ENCODE data around the gene SLC17A2.

Gene SLC17A2, protein sequence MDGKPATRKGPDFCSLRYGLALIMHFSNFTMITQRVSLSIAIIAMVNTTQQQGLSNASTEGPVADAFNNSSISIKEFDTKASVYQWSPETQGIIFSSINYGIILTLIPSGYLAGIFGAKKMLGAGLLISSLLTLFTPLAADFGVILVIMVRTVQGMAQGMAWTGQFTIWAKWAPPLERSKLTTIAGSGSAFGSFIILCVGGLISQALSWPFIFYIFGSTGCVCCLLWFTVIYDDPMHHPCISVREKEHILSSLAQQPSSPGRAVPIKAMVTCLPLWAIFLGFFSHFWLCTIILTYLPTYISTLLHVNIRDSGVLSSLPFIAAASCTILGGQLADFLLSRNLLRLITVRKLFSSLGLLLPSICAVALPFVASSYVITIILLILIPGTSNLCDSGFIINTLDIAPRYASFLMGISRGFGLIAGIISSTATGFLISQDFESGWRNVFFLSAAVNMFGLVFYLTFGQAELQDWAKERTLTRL

DNA sequence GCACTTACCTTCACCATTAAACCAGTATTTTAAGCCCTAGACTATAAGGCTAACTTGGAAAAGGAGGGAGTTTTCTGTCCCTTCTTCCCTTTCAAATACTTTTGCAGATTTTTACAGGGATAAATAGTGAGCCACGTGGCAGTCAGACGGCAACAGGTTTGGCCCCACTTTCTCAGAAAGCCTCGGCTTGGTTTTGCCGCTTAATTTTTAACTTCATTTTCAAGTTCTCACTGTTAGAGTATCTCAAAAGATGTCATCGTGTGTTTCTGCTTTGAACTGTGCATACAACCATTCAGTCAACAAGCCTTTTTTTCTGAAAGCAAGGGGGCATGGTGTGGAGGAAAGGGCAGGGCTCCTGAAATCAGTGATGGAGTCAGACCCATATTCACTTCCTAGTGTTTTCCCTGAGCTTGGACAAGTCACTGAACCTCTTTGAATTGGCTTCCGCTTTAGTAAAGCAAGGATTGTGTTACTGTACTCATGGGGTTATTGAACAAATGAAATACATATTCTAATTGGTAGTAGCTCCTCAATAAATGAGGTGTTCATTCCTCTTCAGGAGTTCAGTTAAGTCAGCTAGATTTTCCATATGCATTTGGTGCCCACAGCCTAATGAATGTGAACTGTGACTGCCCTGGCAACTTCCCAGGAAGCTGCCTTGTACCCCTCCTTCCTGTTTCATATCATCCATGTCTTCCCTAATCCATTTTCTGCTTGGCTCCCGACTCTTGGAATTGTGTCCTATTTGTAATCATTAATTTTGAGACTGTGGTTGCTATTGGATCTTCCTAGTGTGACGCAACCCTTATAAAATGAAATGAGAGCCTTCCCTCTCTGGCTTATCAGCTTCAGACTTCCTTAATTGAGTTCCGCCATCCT lies at the start of gene SLC17A2:
Gene SLC17A2, minus strand, starts transcription at position 160 of the 879 bp plus-strand sequence. CDS start 4,895 bp downstream, outside the sequence.
- Histone ChIP-seq H3K27ac (ENCODE audit: low read depth, low read length) (no peak within 1 kb of the TSS), H3K36me3 (ENCODE audit: control insufficient read depth, insufficient read depth, low read length) (no peaks in the 10 kb centered on the region), H3K4me3 (ENCODE audit: low read length) (no peak within 1 kb of the TSS), H3K4me1 (ENCODE audit: control insufficient read depth, insufficient read depth, low read length) (no peaks in the 10 kb centered on the region), H3K9ac (ENCODE audit: low read length) (no peak within 1 kb of the TSS), H3K27me3 (ENCODE audit: control insufficient read depth, insufficient read depth, low read length) (no peaks in the 10 kb centered on the region)

DNA sequence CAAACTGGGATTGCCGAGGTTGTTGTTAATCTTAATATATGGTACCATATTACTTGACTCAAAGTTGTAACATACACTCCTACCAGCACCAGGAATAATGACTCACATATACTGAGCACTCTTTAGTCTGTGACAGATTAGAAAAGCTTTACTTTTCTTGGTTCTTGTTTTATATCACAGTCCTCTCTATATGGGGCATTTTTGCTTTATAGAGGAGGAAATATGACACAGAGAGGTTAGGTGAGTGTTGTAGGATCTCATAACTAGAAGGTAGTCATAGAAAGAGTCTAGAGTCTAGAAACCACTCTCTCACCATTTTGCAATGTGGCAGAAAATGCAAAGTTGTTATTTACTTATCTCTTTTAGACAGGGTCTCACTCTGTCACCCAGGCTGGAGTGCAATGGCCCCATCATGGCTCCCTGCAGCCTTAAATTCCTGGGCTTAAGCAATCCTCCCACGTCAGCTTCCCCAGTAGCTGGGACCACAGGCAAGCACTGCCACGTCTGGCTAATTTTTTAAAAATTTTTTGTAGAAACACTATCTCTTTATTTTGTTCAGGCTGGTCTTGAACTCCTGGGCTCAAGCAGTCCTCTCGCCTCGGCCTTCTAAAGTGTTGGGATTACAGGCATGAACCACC lies 45.6 kb upstream of the SLC17A2 start:
- Histone ChIP-seq H3K27me3 (ENCODE audit: control insufficient read depth, insufficient read depth, low read length) (no peaks in the 10 kb centered on the region), H3K4me3 (ENCODE audit: low read length) (no peak overlapping the region), H3K27ac (ENCODE audit: low read depth, low read length) (no peak overlapping the region), H3K4me1 (ENCODE audit: control insufficient read depth, insufficient read depth, low read length) (no peaks in the 10 kb centered on the region), H3K36me3 (ENCODE audit: control insufficient read depth, insufficient read depth, low read length) (peaks cover 37% of the 10 kb centered on the region), H3K9ac (ENCODE audit: low read length) (no peak overlapping the region)

DNA sequence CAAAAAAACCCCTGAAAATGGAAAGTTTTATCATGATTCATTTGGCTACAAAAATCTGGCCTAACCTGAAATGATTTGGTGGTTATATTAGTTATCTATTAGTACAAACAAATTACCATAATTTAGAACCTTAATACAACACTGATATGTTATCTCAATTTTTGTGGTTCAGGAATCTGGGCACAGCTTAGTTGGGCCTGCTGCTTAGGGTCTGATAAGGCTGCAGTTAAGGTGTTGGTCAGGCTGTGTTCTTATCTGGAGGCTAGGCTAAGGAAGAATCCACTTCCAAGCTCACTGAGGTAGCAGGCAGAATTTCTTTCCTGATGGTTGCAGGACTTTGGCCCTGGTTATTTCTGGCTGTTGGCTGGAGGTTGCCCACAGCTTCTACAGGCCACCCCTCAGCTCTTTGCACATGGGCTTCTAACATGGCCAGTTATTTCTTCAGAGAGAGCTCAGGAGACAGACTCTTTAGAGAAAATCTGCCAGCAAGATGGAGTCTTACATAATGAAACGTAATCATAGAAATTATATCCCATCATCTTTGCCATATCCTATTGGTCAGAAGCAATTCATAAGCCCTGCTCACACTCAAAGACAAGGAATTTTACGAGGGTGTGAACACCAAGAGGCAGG lies 43.5 kb upstream of the SLC17A2 start:
- H3K27ac ChIP-seq (ENCODE audit: low read depth, low read length) = no peak overlapping the region

DNA sequence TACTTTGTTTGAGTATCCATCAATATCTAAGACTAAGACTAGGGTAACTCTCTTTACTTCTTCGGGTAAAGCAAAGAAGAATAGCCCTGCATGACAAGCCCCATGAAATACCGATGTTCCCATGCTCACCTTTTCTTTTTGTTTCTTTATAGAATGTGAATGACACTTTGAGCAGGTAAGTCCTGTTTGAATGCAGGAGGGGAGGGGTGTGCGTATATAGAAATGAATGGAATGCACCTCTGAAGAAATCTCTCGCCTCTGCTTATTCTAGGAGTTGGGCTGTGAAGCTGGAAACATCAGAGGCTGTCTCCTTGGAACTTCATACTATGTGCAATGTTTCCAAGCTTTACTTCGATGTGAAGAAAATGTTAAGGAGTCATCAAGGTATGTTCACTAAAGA lies 42.4 kb upstream of the SLC17A2 start:
- H3K4me1 ChIP-seq (ENCODE audit: control insufficient read depth, insufficient read depth, low read length) = peaks cover 6% of the 10 kb centered on the region
- H3K36me3 ChIP-seq (ENCODE audit: control insufficient read depth, insufficient read depth, low read length) = peaks cover 42% of the 10 kb centered on the region
- no peak overlapping the region for H3K9ac ChIP-seq (ENCODE audit: low read length)
- no peak overlapping the region for H3K4me3 ChIP-seq (ENCODE audit: low read length)
- H3K27me3 ChIP-seq (ENCODE audit: control insufficient read depth, insufficient read depth, low read length) = no peaks in the 10 kb centered on the region
- no peak overlapping the region for H3K27ac ChIP-seq (ENCODE audit: low read depth, low read length)

More for the DNA sequence above, 43.5 kb upstream of the SLC17A2 start:
- Histone ChIP-seq H3K27me3 (ENCODE audit: control insufficient read depth, insufficient read depth, low read length) (no peaks in the 10 kb centered on the region), H3K9ac (ENCODE audit: low read length) (no peak overlapping the region), H3K4me1 (ENCODE audit: control insufficient read depth, insufficient read depth, low read length) (no peaks in the 10 kb centered on the region), H3K36me3 (ENCODE audit: control insufficient read depth, insufficient read depth, low read length) (peaks cover 41% of the 10 kb centered on the region), H3K4me3 (ENCODE audit: low read length) (no peak overlapping the region)

DNA sequence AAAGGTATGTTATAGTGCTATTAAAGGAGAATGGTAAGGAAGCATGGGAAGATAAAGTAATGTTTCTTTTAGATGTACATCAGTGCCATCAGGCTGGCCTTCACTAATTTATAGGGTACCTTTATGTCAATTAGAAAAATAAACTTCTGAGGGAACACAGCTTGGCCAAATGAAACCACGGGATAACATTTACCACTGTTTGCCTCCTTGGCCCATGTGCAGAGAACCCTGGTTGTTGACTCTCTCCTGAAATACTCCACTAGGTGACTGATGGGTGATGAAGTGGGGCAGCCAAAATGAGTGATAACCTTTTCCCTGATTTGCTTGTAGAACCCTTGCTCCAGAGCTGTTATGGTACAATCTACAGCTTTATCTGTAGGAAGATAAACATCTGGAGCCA lies 41.6 kb upstream of the SLC17A2 start:
- no peak overlapping the region for H3K9ac ChIP-seq (ENCODE audit: low read length)
- H3K36me3 ChIP-seq (ENCODE audit: control insufficient read depth, insufficient read depth, low read length) = peaks cover 42% of the 10 kb centered on the region
- H3K27ac ChIP-seq (ENCODE audit: low read depth, low read length) = no peak overlapping the region
- no peaks in the 10 kb centered on the region for H3K27me3 ChIP-seq (ENCODE audit: control insufficient read depth, insufficient read depth, low read length)
- H3K4me1 ChIP-seq (ENCODE audit: control insufficient read depth, insufficient read depth, low read length) = peaks cover 6% of the 10 kb centered on the region
- H3K4me3 ChIP-seq (ENCODE audit: low read length) = no peak overlapping the region

DNA sequence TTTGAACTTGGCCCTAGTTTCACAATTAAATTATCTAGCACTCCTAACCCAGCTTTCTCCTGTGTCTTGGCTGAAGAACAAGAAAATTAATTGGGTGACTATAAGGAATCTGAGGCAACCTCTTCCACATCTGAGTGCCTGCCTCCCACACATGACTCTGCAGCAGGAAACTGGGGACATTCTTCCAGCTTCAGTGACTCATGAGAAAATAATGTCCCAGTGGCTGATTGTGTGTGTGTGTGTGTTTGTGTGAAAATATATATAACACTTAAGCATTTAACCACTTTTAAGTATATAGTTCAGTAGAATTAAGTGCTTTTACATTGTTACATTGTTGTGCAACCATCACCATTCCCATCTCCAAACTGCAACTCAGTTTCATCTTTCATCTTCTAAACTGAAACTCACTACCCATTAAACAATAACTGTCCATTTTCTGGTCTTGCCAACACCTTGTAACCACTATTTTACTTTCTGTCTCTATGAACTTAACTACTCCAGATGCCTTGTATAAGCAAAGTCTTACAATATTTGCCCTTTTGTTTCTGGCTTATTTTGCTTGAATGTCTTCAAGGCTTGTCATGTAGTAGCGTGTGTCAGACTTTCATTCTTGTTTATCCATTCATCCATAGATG lies 40.8 kb upstream of the SLC17A2 start:
- Histone ChIP-seq H3K9ac (ENCODE audit: low read length) (no peak overlapping the region), H3K27me3 (ENCODE audit: control insufficient read depth, insufficient read depth, low read length) (no peaks in the 10 kb centered on the region), H3K36me3 (ENCODE audit: control insufficient read depth, insufficient read depth, low read length) (peaks cover 40% of the 10 kb centered on the region), H3K4me1 (ENCODE audit: control insufficient read depth, insufficient read depth, low read length) (peaks cover 6% of the 10 kb centered on the region), H3K27ac (ENCODE audit: low read depth, low read length) (no peak overlapping the region), H3K4me3 (ENCODE audit: low read length) (no peak overlapping the region)

DNA sequence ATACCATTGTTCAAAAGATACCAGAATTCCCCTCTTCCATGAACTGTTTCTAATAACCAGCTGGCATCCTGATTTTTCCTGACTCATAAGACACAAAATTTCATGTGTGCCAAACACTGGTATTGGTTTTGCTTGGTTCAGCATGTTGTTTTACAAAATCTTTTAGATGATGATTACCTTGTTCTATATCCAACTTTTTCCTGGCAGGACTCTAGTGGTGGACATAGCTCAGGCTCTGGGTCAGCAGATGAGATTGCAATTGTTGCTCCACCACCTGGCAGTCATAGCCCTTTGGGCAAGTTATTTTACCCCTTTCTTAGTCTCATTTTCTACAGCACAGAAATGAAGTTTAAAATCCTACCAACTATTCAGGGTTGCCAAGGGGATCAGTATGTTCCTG lies 38.3 kb upstream of the SLC17A2 start:
- H3K4me3 ChIP-seq (ENCODE audit: low read length) = no peak overlapping the region
- no peaks in the 10 kb centered on the region for H3K27me3 ChIP-seq (ENCODE audit: control insufficient read depth, insufficient read depth, low read length)
- peaks cover 31% of the 10 kb centered on the region for H3K36me3 ChIP-seq (ENCODE audit: control insufficient read depth, insufficient read depth, low read length)
- H3K4me1 ChIP-seq (ENCODE audit: control insufficient read depth, insufficient read depth, low read length) = peaks cover 8% of the 10 kb centered on the region
- no peak overlapping the region for H3K9ac ChIP-seq (ENCODE audit: low read length)
- no peak overlapping the region for H3K27ac ChIP-seq (ENCODE audit: low read depth, low read length)

DNA sequence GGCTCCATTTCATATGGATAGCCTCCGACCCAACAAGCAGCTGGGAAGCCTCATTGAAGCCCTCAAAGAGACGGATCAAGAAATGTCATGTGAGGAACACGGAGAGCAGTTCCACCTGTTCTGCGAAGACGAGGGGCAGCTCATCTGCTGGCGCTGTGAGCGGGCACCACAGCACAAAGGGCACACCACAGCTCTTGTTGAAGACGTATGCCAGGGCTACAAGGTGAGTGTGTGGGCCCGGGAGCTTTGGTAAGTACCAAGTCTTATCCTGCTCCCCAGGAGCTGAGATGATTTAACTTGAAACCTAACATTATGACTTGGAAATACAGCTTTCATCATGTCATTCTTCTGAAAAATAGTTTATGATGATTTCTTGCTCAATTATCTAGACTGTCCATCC lies 36.2 kb upstream of the SLC17A2 start:
- no peak overlapping the region for H3K27ac ChIP-seq (ENCODE audit: low read depth, low read length)
- no peaks in the 10 kb centered on the region for H3K27me3 ChIP-seq (ENCODE audit: control insufficient read depth, insufficient read depth, low read length)
- H3K4me1 ChIP-seq (ENCODE audit: control insufficient read depth, insufficient read depth, low read length) = peaks cover 13% of the 10 kb centered on the region
- no peak overlapping the region for H3K4me3 ChIP-seq (ENCODE audit: low read length)
- peaks cover 14% of the 10 kb centered on the region for H3K36me3 ChIP-seq (ENCODE audit: control insufficient read depth, insufficient read depth, low read length)
- H3K9ac ChIP-seq (ENCODE audit: low read length) = no peak overlapping the region

DNA sequence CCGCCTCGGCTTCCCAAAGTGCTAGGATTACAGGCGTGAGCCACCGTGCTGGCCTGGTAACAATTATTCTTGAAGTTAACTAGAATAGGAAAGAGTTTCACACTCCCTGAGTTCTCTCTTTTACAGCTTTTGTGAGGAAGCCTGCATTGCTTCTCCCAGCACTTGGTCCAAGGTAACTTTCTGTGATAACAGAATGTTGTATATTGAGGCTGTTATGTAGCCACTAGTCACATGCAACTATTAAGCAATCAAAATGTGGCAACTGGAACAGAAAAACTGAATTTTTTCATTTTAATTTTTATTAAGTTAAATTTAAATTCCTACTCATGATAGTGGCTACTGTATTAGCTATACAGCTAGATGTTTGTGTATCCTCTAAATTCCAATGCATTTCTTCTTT lies 34.6 kb upstream of the SLC17A2 start:
- Histone ChIP-seq H3K36me3 (ENCODE audit: control insufficient read depth, insufficient read depth, low read length) (peaks cover 10% of the 10 kb centered on the region), H3K9ac (ENCODE audit: low read length) (no peak overlapping the region), H3K4me3 (ENCODE audit: low read length) (no peak overlapping the region), H3K27me3 (ENCODE audit: control insufficient read depth, insufficient read depth, low read length) (no peaks in the 10 kb centered on the region), H3K27ac (ENCODE audit: low read depth, low read length) (no peak overlapping the region), H3K4me1 (ENCODE audit: control insufficient read depth, insufficient read depth, low read length) (peaks cover 13% of the 10 kb centered on the region)

DNA sequence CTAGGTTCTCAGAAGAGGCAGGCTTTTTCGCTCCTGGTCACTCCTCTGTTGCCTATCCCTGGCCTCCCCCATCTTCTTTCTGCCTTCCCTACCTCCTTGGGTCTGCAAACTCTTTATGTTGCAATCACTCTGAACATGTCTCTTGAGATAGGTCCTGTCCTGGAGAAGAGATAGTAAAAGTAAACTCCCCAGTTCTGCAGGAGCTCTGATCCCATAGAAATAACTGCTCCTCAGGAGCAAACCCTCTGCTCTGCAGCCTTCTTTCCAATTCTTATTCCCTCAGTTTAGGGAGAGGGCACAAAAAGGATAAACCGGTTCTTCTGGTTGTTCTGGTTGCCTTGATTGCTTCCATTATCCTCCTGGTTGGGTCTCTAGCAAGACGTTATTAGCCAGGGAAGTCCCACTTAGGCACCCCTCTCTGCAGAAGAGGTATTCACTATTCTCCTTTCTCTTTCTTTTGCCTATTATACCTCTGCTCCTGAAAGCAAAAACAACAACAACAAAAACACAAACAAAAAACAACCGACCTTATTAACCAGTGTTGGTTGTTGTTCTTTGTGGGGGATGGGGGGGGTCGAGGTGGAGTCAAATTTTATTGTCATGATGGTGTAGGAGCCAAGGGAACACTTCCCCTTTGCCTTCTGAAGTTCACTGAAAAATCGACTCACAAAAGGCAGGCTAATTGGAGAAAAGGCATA lies 33.1 kb upstream of the SLC17A2 start:
- peak overlapping the region; percentile 13 for H3K9ac ChIP-seq (ENCODE audit: low read length)
- peaks cover 13% of the 10 kb centered on the region for H3K4me1 ChIP-seq (ENCODE audit: control insufficient read depth, insufficient read depth, low read length)
- H3K27me3 ChIP-seq (ENCODE audit: control insufficient read depth, insufficient read depth, low read length) = no peaks in the 10 kb centered on the region
- peaks cover 4% of the 10 kb centered on the region for H3K36me3 ChIP-seq (ENCODE audit: control insufficient read depth, insufficient read depth, low read length)
- H3K4me3 ChIP-seq (ENCODE audit: low read length) = peak overlapping the region; percentile 83
- H3K27ac ChIP-seq (ENCODE audit: low read depth, low read length) = no peak overlapping the region
